K562 (cell line): ENCODE data around the gene B2M. TPM values are rescaled to one million over a fixed set of nuclear protein-coding genes. Genes with fewer than 3 reads are reported as not detected.

Experiments used
- ATAC-seq: fragments of 200-7000 bp; cut with Tn5 transposase; 3 replicates; pipeline ENCODE4 v1.9.1; 2020; ENCODE audit warnings: moderate library complexity
- BruUV-seq: library from RNA; stranded (reverse); fragments of 400-500 nt; replicated peaks from 2 replicates; lab custom pipeline; 2021; lab: Mats Ljungman, UMichigan
- CTCF ChIA-PET: fragments of 300-600 bp; formaldehyde crosslinking; extraction: SDS; loops from one replicate; lab custom pipeline; 2021; ENCODE audit warnings: low intra/inter-chr PET ratio; lab: Yijun Ruan, JAX
- POLR2A ChIA-PET: fragments of 300-600, 350-650 bp; sonication (Branson Sonifier 250); formaldehyde crosslinking; extraction: SDS; loops from one replicate; lab custom pipeline; 2021; ENCODE audit warnings: antibody characterized with exemption, inconsistent platforms; lab: Yijun Ruan, JAX
- DNase-seq, 4 experiments: peaks; one replicate each; pipeline versions ENCODE4 v3.0.0 to v3.0.0-alpha.2; 2011 to 2018; ENCODE audit warnings: low spot score in 3 of 4, mixed read lengths in 3 of 4; ENCODE audit errors: extremely low read depth in 1 of 4
- FAIRE-seq: peaks from 2 replicates; lab custom pipeline; 2011; peaks lifted over from hg19 to GRCh38; lab: Jason Lieb, UNC
- H2AFZ ChIP-seq: 2 replicates; pipeline ENCODE4 v1.6.0; 2011; ENCODE audit warnings: low read depth, low read length, control low read depth, inconsistent platforms
- H3K27ac ChIP-seq: fragments of 200-600 bp; 3 replicates; pipeline ENCODE4 v1.8.0; 2011; ENCODE audit warnings: low read depth, mild to moderate bottlenecking, control low read depth, inconsistent platforms, low read length, moderate library complexity, mixed read lengths; ENCODE audit errors: extremely low read depth
- H3K27me3 ChIP-seq, 2 experiments: fragments of 300-600 bp in 1 of 2; 2 replicates in 1 of 2; 3 replicates in 1 of 2; pipeline versions ENCODE4 v1.6.0 to v1.8.0; 2011; ENCODE audit warnings: inconsistent platforms in 2 of 2, low read length in 2 of 2, mild to moderate bottlenecking in 1 of 2, mixed read lengths in 1 of 2, moderate library complexity in 1 of 2; ENCODE audit not compliant: control insufficient read depth in 2 of 2, insufficient read depth in 2 of 2
- H3K36me3 ChIP-seq: fragments of 300-600 bp; 3 replicates; pipeline ENCODE4 v1.8.0; 2011; ENCODE audit warnings: mild to moderate bottlenecking, low read length, inconsistent platforms; ENCODE audit not compliant: control insufficient read depth, insufficient read depth
- H3K4me1 ChIP-seq, 2 experiments: fragments of 200-600 bp in 1 of 2; replicated peaks in 1 of 2; 2 replicates in 1 of 2; 3 replicates in 1 of 2; pipeline versions ENCODE4 v1.5.1 to v1.8.0; 2011; ENCODE audit warnings: inconsistent platforms in 2 of 2, low read length in 2 of 2, mild to moderate bottlenecking in 1 of 2, mixed read lengths in 1 of 2, moderate library complexity in 1 of 2; ENCODE audit not compliant: control insufficient read depth in 2 of 2, insufficient read depth in 2 of 2
- H3K4me2 ChIP-seq: 2 replicates; pipeline ENCODE4 v1.6.1; 2011; ENCODE audit warnings: low read length, control low read depth, inconsistent platforms, mixed read lengths; ENCODE audit not compliant: insufficient read depth
- H3K4me3 ChIP-seq: fragments of 200-600 bp; sonication (generic), shearing (Covaris generic); 2 replicates; pipeline ENCODE4 v1.5.1; 2016; ENCODE audit warnings: control low read depth, inconsistent platforms
- H3K79me2 ChIP-seq: fragments of 200-600 bp; 3 replicates; pipeline ENCODE4 v1.8.0; 2011; ENCODE audit warnings: low read length, inconsistent platforms; ENCODE audit not compliant: control insufficient read depth, insufficient read depth
- H3K9ac ChIP-seq, 2 experiments: 2 replicates each; pipeline versions ENCODE4 v1.6.0 to v1.6.1; 2011; ENCODE audit warnings: low read depth in 2 of 2, low read length in 2 of 2, control low read depth in 1 of 2, inconsistent platforms in 1 of 2, mild to moderate bottlenecking in 1 of 2, mixed read lengths in 1 of 2; ENCODE audit not compliant: insufficient read depth in 1 of 2
- H3K9me1 ChIP-seq: one replicate; pipeline ENCODE4 v1.6.0; 2011; ENCODE audit warnings: inconsistent platforms, mild to moderate bottlenecking, low read length, moderate library complexity; ENCODE audit not compliant: control insufficient read depth, insufficient read depth
- H3K9me3 ChIP-seq: replicated peaks from 2 replicates; pipeline ENCODE4 v1.5.1; 2011; ENCODE audit warnings: low read depth, low read length, inconsistent platforms; ENCODE audit not compliant: control insufficient read depth, insufficient read depth
- H4K20me1 ChIP-seq: replicated peaks from 2 replicates; pipeline ENCODE4 v1.6.1; 2011; ENCODE audit warnings: low read length, inconsistent platforms, mixed read lengths; ENCODE audit not compliant: control insufficient read depth, insufficient read depth
- CEBPB ChIP-seq: fragments of 450-650 bp; IDR thresholded peaks from 2 replicates; pipeline ENCODE4 v1.6.1; 2016; ENCODE audit warnings: missing genetic modification characterization, missing compliant biosample characterization
- CREB3L1 ChIP-seq: fragments of 450-650 bp; IDR thresholded peaks from 2 replicates; pipeline ENCODE4 v1.6.1; 2014; ENCODE audit warnings: low read depth, mild to moderate bottlenecking, moderate library complexity, borderline replicate concordance
- CREBBP ChIP-seq: IDR thresholded peaks from one replicate; pipeline ENCODE4 v1.6.1; 2012; ENCODE audit warnings: low read depth, mild to moderate bottlenecking, control low read depth, inconsistent platforms, low read length
- E2F5 ChIP-seq: sonication (generic); formaldehyde crosslinking; IDR thresholded peaks from 2 replicates; pipeline ENCODE4 v1.8.0; 2022; ENCODE audit warnings: mild to moderate bottlenecking, missing genetic modification reagents
- KAT2B ChIP-seq: IDR thresholded peaks from one replicate; pipeline ENCODE4 v1.6.1; 2012; ENCODE audit warnings: low read depth, mild to moderate bottlenecking, control low read depth, inconsistent platforms, low read length, moderate library complexity
- KAT8 ChIP-seq: fragments of 450-650 bp; IDR thresholded peaks from 2 replicates; pipeline ENCODE4 v1.6.1; 2016; ENCODE audit warnings: low read depth, mild to moderate bottlenecking
- MXI1 ChIP-seq: IDR thresholded peaks from 2 replicates; pipeline ENCODE4 v1.6.1; 2011; ENCODE audit warnings: low read depth, mild to moderate bottlenecking, improper control_type of control experiment, low read length
- NCOA4 ChIP-seq: fragments of 450-650 bp; IDR thresholded peaks from 2 replicates; pipeline ENCODE4 v1.6.1; 2018; ENCODE audit warnings: mild to moderate bottlenecking; ENCODE audit not compliant: partially characterized antibody
- RCOR1 ChIP-seq, 2 experiments: IDR thresholded peaks; 2 replicates each; pipeline ENCODE4 v1.6.1; 2012; ENCODE audit warnings: low read depth in 2 of 2, low read length in 2 of 2, borderline replicate concordance in 1 of 2, improper control_type of control experiment in 1 of 2
- SPI1 ChIP-seq: IDR thresholded peaks from 2 replicates; pipeline ENCODE4 v1.6.1; 2011; ENCODE audit warnings: low read depth, low read length, control low read depth, borderline replicate concordance
- TAF1 ChIP-seq: IDR thresholded peaks from 2 replicates; pipeline ENCODE4 v1.6.1; 2011; ENCODE audit warnings: mild to moderate bottlenecking, low read length, moderate library complexity; ENCODE audit not compliant: insufficient read depth, control insufficient read depth, severe bottlenecking; ENCODE audit errors: extremely low read depth
- ZBED1 ChIP-seq: IDR thresholded peaks from 2 replicates; pipeline ENCODE4 v1.6.1; 2014
- WGBS: fragments of 100-300 bp; shearing (Covaris generic); methylation state at CpG from one replicate; pipeline ENCODE4 v1.1.6; 2016; ENCODE audit warnings: low coverage, mixed read lengths; ENCODE audit not compliant: insufficient coverage; ENCODE audit errors: missing lambda C conversion rate; 5-methylcytosine and 5-hydroxymethylcytosine counted together
- in situ Hi-C: fragments of 300-500 bp; cut with MboI; formaldehyde crosslinking; loops from 4 replicates; pipeline ENCODE4 v1.15.0; 2018; ENCODE audit warnings: inconsistent platforms, mixed read lengths
- intact Hi-C: fragments of 100-400 bp; cut with micrococcal nuclease; formaldehyde crosslinking; loops from 2 replicates; pipeline ENCODE4 v1.14.2; 2022
- polyA plus RNA-seq, 8 experiments: library from polyadenylated mRNA; depleted of rRNA in 4 of 8; stranded (reverse) in 5 of 8; unstranded in 3 of 8; fragments of >200 nt; fragmentation: Nextera tagmentation in 2 of 8; fragmentation: Illumina TruSeq in 1 of 8; extraction: Ambion mirVana in 2 of 8; extraction: Trizol in 1 of 8; gene quantifications; 2 replicates each; pipeline versions ENCODE4 v1.2.1 to v1.2.3, GENCODE V29; 2011 to 2014; ENCODE audit warnings: inconsistent platforms in 1 of 8, missing spikeins in 1 of 8
- total RNA-seq, 7 experiments: library from RNA; depleted of rRNA in 6 of 7; stranded (reverse); fragments of >200 nt in 6 of 7; fragmentation: Illumina TruSeq in 2 of 7; extraction: Trizol in 2 of 7; gene quantifications; 2 replicates each; pipeline versions ENCODE4 v1.2.1 to v1.2.3, GENCODE V29; 2011 to 2021; ENCODE audit warnings: low replicate concordance in 1 of 7

The B2M gene
- total and polyA plus RNA-seq, 9 of the 15 experiments (the other 6 are each of a cell fraction or from before 2014, with no cell fraction given): 460 to 3,138 (median 1,032) TPM

GRCh38 chr15:44670087-44670950 lies 41.0 kb upstream of the B2M start:
- no peaks in the 10 kb centered on the region for H3K9me3 ChIP-seq
- no peak overlapping the region for H3K9ac ChIP-seq
- FAIRE-seq (no peak), DNase-seq (peak in 1 of 4 experiments; percentile 2), ATAC-seq (no peak)
- no peak overlapping the region for H3K4me3 ChIP-seq
- no peaks in the 10 kb centered on the region for H4K20me1 ChIP-seq
- H3K4me2 ChIP-seq: no peak overlapping the region
- no peaks in the 10 kb centered on the region for H3K36me3 ChIP-seq
- H3K4me1 ChIP-seq: peaks cover 7 to 9% of the 10 kb centered on the region in 2 experiments; a peak in 4 of 5 replicates
- TF ChIP-seq SPI1 (peak; percentile 30; the same call in 1 of the 2 replicates), CEBPB (peak; percentile 73), KAT2B (no peak), CREBBP (no peak)
- H2AFZ ChIP-seq: no peak overlapping the region
- in situ Hi-C loops (no loop called here), intact Hi-C loops (no loop called here)
- WGBS: 66% methylated on average over 6 of the region's 6 CpGs
- H3K27me3 ChIP-seq: no peaks in the 10 kb centered on the region
- H3K79me2 ChIP-seq: no peaks in the 10 kb centered on the region
- no peak overlapping the region for H3K27ac ChIP-seq
- no peaks in the 10 kb centered on the region for H3K9me1 ChIP-seq
- BruUV-seq: no TSS peak
- CTCF ChIA-PET: no interaction called here
- POLR2A ChIA-PET: interaction anchor here (0.6 to 1.8 kb wide), 6 partner anchors 10 to 61 kb away, joined by 3 to 5 read pairs (median 4); no protein-coding TSS in a partner anchor

- POLR2A ChIA-PET: interaction anchor here (0.6 to 1.2 kb wide), 3 partner anchors 10 to 246 kb away, joined by 3 to 5 read pairs (median 4); partner anchors contain the start of gene SPG11
- Histone ChIP-seq H4K20me1 (no peaks in the 10 kb centered on the region), H3K27me3 (no peaks in the 10 kb centered on the region), H3K9me1 (no peaks in the 10 kb centered on the region), H2AFZ (no peak overlapping the region), H3K27ac (no peak overlapping the region), H3K4me1 (peaks cover 5 to 7% of the 10 kb centered on the region in 2 experiments; a peak in 3 of 5 replicates), H3K79me2 (no peaks in the 10 kb centered on the region), H3K9ac (no peak overlapping the region), H3K9me3 (no peaks in the 10 kb centered on the region), H3K36me3 (no peaks in the 10 kb centered on the region), H3K4me2 (no peak overlapping the region), H3K4me3 (no peak overlapping the region)
- 68% methylated on average over 2 of the region's 2 CpGs for WGBS
- CTCF ChIA-PET: no interaction called here
- BruUV-seq: no TSS peak
- ATAC-seq (no peak), FAIRE-seq (no peak), DNase-seq (no peak)
- intact Hi-C loops: no loop called here
- in situ Hi-C loops: no loop called here
- TF ChIP-seq TAF1 (no peak), NCOA4 (no peak), KAT8 (no peak), E2F5 (CRISPR knock-in tag) (no peak), MXI1 (no peak), ZBED1 (no peak), RCOR1 (IDR thresholded peaks at IDR 0.05; ENCODE audit: borderline replicate concordance in 1 of 2, low read depth in 2 of 2, low read length in 2 of 2) (no peak), CREB3L1 (no peak)
Observed at GRCh38 chr15:44673639-44674038, 37.7 kb upstream of the B2M start.
